PC-9 (cell line): Measurements from ENCODE around the gene ADAMTS2. TPM values are rescaled to one million over a fixed set of nuclear protein-coding genes. Genes with fewer than 3 reads are reported as not detected.

ENCODE experiments used
- BruUV-seq: library from RNA; stranded (reverse); fragments of 400-500 nt; replicated peaks from 2 replicates; lab custom pipeline; 2021; lab: Mats Ljungman, UMichigan
- CTCF ChIA-PET: fragments of 300-600 bp; sonication (Branson Sonifier 250); formaldehyde crosslinking; loops from one replicate; lab custom pipeline; 2022; ENCODE audit warnings: antibody characterized with exemption; lab: Charles Lee
- POLR2A ChIA-PET: fragments of 300-600 bp; sonication (Branson Sonifier 250); formaldehyde crosslinking; loops from one replicate; lab custom pipeline; 2022; ENCODE audit warnings: antibody characterized with exemption; ENCODE audit not compliant: unreplicated experiment; lab: Charles Lee
- DNase-seq, 2 experiments: peaks; one replicate each; pipeline versions ENCODE4 v3.0.0 to v3.0.0-alpha.2; 2015 to 2022; ENCODE audit warnings: mixed read lengths in 1 of 2
- H2AFZ ChIP-seq: fragments of 200-600 bp; sonication (generic); 2 replicates; pipeline ENCODE4 v1.8.1; 2017; ENCODE audit warnings: antibody characterized with exemption
- H3F3A ChIP-seq: fragments of 200-600 bp; sonication (generic); 2 replicates; pipeline ENCODE4 v1.8.1; 2017; ENCODE audit warnings: antibody characterized with exemption, mild to moderate bottlenecking, low read depth; ENCODE audit not compliant: insufficient read depth
- H3K27ac ChIP-seq: fragments of 200-600 bp; sonication (generic); 2 replicates; pipeline ENCODE4 v1.6.1; 2016; ENCODE audit warnings: mixed run types
- H3K27me3 ChIP-seq: fragments of 200-600 bp; sonication (generic); 2 replicates; pipeline ENCODE4 v1.6.1; 2016; ENCODE audit warnings: low read depth, mixed run types; ENCODE audit not compliant: insufficient read depth
- H3K36me3 ChIP-seq: fragments of 200-600 bp; sonication (generic); 2 replicates; pipeline ENCODE4 v1.6.1; 2016; ENCODE audit warnings: low read depth, mixed run types
- H3K4me1 ChIP-seq: fragments of 200-600 bp; sonication (generic); replicated peaks from 2 replicates; pipeline ENCODE4 v1.6.1; 2016; ENCODE audit warnings: mixed run types; ENCODE audit not compliant: insufficient read depth
- H3K4me2 ChIP-seq: fragments of 200-600 bp; sonication (generic); 2 replicates; pipeline ENCODE4 v1.6.1; 2017; ENCODE audit warnings: mixed run types
- H3K4me3 ChIP-seq: fragments of 200-600 bp; sonication (generic); 2 replicates; pipeline ENCODE4 v1.6.1; 2016; ENCODE audit warnings: mixed run types
- H3K79me2 ChIP-seq: fragments of 200-600 bp; sonication (generic); 2 replicates; pipeline ENCODE4 v1.6.1; 2017; ENCODE audit warnings: low read depth, mixed run types
- H3K9me2 ChIP-seq: fragments of 200-600 bp; sonication (generic); 2 replicates; pipeline ENCODE4 v1.8.1; 2017; ENCODE audit warnings: mild to moderate bottlenecking; ENCODE audit not compliant: insufficient read depth
- H3K9me3 ChIP-seq: fragments of 200-600 bp; sonication (generic); 2 replicates; pipeline ENCODE4 v1.8.1; 2016; ENCODE audit warnings: low read depth; ENCODE audit not compliant: insufficient read depth
- H4K20me1 ChIP-seq: fragments of 200-600 bp; sonication (generic); 2 replicates; pipeline ENCODE4 v1.8.1; 2017; ENCODE audit not compliant: insufficient read depth
- EZH2 ChIP-seq: fragments of 200-600 bp; sonication (generic); IDR thresholded peaks from 2 replicates; pipeline ENCODE4 v1.8.0; 2017; ENCODE audit warnings: antibody characterized with exemption, low read depth
- intact Hi-C: fragments of 100-400 bp; cut with micrococcal nuclease; formaldehyde crosslinking; loops from one replicate; pipeline ENCODE4 v1.10.0; 2022; ENCODE audit not compliant: unreplicated experiment
- total RNA-seq: library from RNA; stranded (reverse); gene quantifications from 2 replicates; pipeline ENCODE4 v1.2.3, GENCODE V29; 2021
- TF ChIP-seq, protein P1 (sequence below): fragments of 200-600 bp; sonication (generic); conservative IDR thresholded peaks from 2 replicates; pipeline ENCODE4 v1.6.1; 2017; ENCODE audit warnings: mixed run types, antibody characterized with exemption, mild to moderate bottlenecking, moderate library complexity

ADAMTS2 gene
- total RNA-seq, 1 experiment from 2014 or later, result not detected

DNA sequence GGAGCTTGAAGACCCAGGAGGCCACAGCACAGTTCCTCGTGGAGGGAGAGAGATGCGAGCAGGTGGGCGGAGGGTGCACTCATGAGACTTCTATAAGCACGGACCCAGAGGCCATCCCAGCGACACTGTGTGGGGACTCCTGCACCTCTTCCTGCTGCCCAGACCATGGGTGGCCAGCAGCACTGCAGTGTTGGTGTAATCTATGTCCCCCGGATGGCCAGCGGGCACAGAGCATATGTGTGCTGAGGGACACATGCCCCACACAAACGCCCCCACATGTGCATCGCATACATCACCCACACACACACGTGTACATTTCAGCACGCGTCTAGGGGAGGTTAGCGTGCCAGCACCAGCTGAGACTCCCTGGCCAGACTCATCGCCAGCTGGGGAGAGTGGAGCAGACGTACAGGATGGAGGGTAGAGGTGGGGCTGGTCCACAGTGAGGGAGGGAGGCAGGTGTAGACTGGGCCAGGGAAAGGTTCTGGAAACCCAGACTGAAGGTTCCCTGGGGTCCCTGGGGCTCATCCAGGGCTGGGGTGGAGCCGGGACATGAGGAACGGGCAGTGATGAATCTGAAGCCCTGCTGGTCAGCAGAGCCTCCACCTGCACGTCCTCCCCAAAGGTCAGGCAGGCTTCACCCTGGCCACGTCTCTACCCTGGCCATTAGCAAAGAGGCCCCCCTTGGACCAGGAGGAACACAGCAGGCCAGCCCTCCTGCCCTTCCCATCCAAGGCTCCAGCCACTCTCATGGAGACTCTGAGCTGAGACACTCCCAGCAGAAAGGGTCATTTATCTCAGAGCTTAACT, 27.6 kb downstream of the ADAMTS2 start:
- no peaks in the 10 kb centered on the region for H3K79me2 ChIP-seq
- no peaks in the 10 kb centered on the region for H3K36me3 ChIP-seq
- no peak overlapping the region for H3K4me3 ChIP-seq
- POLR2A ChIA-PET, result interaction anchor here (0.6 kb wide), 1 partner anchor 874 kb away, joined by 7 read pairs; no protein-coding TSS in a partner anchor
- H4K20me1 ChIP-seq, result no peaks in the 10 kb centered on the region
- no peaks in the 10 kb centered on the region for H3K9me3 ChIP-seq
- H3F3A ChIP-seq, result no peaks in the 10 kb centered on the region
- no peak overlapping the region for H3K4me2 ChIP-seq
- peaks cover 92% of the 10 kb centered on the region for H3K27me3 ChIP-seq
- no peak overlapping the region for H3K27ac ChIP-seq
- H2AFZ ChIP-seq, result no peak overlapping the region
- intact Hi-C loops, result no loop called here
- CTCF ChIA-PET, result no interaction called here
- H3K4me1 ChIP-seq, result no peaks in the 10 kb centered on the region
- DNase-seq, result no peak
- H3K9me2 ChIP-seq, result no peaks in the 10 kb centered on the region
- TF ChIP-seq, protein P1, sequence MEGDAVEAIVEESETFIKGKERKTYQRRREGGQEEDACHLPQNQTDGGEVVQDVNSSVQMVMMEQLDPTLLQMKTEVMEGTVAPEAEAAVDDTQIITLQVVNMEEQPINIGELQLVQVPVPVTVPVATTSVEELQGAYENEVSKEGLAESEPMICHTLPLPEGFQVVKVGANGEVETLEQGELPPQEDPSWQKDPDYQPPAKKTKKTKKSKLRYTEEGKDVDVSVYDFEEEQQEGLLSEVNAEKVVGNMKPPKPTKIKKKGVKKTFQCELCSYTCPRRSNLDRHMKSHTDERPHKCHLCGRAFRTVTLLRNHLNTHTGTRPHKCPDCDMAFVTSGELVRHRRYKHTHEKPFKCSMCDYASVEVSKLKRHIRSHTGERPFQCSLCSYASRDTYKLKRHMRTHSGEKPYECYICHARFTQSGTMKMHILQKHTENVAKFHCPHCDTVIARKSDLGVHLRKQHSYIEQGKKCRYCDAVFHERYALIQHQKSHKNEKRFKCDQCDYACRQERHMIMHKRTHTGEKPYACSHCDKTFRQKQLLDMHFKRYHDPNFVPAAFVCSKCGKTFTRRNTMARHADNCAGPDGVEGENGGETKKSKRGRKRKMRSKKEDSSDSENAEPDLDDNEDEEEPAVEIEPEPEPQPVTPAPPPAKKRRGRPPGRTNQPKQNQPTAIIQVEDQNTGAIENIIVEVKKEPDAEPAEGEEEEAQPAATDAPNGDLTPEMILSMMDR, result no peak
- TF ChIP-seq EZH2, result no peak
- no TSS peak for BruUV-seq

DNA sequence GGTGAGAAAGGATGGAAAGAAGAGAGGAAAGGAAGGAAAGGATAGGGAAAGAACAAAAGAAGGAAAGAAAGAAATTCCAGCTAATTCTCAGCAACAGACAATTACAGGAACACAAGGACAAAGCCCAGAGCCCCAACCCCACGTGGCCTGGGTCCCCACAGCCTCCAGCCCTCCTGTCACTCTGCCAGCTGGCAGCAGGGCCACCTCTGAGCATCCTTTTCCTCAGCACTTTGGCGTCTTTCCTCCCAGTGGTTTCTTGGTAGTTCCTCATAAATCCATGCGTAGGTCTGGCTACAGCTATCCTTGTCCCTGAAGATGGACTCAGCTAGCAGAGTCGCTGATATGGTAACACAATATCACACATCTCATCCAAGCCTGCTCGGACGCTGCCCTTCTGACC, 28.3 kb downstream of the ADAMTS2 start:
- Histone ChIP-seq H4K20me1 (no peaks in the 10 kb centered on the region), H3K4me1 (no peaks in the 10 kb centered on the region), H3K9me2 (no peaks in the 10 kb centered on the region), H3F3A (no peaks in the 10 kb centered on the region), H3K27ac (no peak overlapping the region), H3K79me2 (no peaks in the 10 kb centered on the region), H3K27me3 (peaks cover 92% of the 10 kb centered on the region), H3K9me3 (no peaks in the 10 kb centered on the region), H3K4me3 (no peak overlapping the region), H3K4me2 (no peak overlapping the region), H3K36me3 (no peaks in the 10 kb centered on the region), H2AFZ (no peak overlapping the region)
- TF ChIP-seq, protein P1, result no peak
- no peak for TF ChIP-seq EZH2
- CTCF ChIA-PET, result no interaction called here
- no peak for DNase-seq
- intact Hi-C loops, result no loop called here
- no TSS peak for BruUV-seq
- POLR2A ChIA-PET, result interaction anchor here (0.6 kb wide), 1 partner anchor 873 kb away, joined by 7 read pairs; no protein-coding TSS in a partner anchor

DNA sequence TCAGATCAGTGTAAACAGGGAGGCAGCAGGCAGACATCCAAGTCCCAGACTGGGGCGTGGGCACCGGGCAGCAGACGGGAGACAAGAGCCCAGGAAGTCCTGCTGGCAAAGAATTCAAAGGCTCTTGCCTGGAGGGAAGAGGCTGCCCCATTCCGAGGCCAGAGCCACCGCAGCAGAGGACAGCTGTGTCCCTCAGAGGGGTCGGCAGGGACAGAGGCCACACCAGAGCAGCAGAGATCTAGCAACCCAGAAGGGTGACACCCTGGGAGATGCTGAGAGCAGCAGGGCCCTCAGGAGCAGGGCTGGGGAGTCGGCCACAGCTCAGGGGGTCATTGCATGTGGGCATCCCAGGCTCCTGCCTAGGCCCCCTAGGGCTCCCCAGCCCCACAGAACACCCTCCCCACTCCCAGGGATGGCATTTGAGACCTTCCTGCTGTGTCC, 29.1 kb downstream of the ADAMTS2 start:
- H3K36me3 ChIP-seq, result no peaks in the 10 kb centered on the region
- POLR2A ChIA-PET, result no interaction called here
- H3K4me2 ChIP-seq, result no peak overlapping the region
- no peak for TF ChIP-seq EZH2
- peaks cover 95% of the 10 kb centered on the region for H3K27me3 ChIP-seq
- no peak overlapping the region for H2AFZ ChIP-seq
- H4K20me1 ChIP-seq, result no peaks in the 10 kb centered on the region
- BruUV-seq, result no TSS peak
- H3K9me2 ChIP-seq, result no peaks in the 10 kb centered on the region
- no peaks in the 10 kb centered on the region for H3F3A ChIP-seq
- no peaks in the 10 kb centered on the region for H3K79me2 ChIP-seq
- no peak overlapping the region for H3K27ac ChIP-seq
- no peaks in the 10 kb centered on the region for H3K4me1 ChIP-seq
- no peaks in the 10 kb centered on the region for H3K9me3 ChIP-seq
- no peak for DNase-seq
- no peak overlapping the region for H3K4me3 ChIP-seq
- CTCF ChIA-PET, result no interaction called here
- intact Hi-C loops, result no loop called here
